GM21360 (cell line): Measurements from ENCODE around the gene SMTN.
"Not testable (repeated sequence)": the region's sequence is repeated elsewhere in the genome, so short reads cannot be mapped to it uniquely, and the experiment has no call there.

Experiments used
- ATAC-seq: cut with Tn5 transposase; IDR thresholded peaks from one replicate; pipeline ENCODE4 v1.9.1; 2021; ENCODE audit warnings: mild to moderate bottlenecking, moderate library complexity; ENCODE audit not compliant: unreplicated experiment

Gene SMTN

GRCh38 chr22:31103111-31103510 lies 22.0 kb downstream of the SMTN start:
- no peak for ATAC-seq

GRCh38 chr22:31103899-31104694 lies 23.0 kb downstream of the SMTN start:
- ATAC-seq: no peak

- ATAC-seq: no peak
Measured at GRCh38 chr22:31104869-31105268, 23.8 kb downstream of the SMTN start.

- no peak for ATAC-seq
Measured at GRCh38 chr22:31105282-31105929, 24.3 kb downstream of the SMTN start.

GRCh38 chr22:31106001-31106571 lies 25.0 kb downstream of the SMTN start:
- ATAC-seq: no peak

GRCh38 chr22:31106731-31107177 lies 25.6 kb downstream of the SMTN start:
- ATAC-seq: no peak

GRCh38 chr22:31107178-31107893 lies 26.2 kb downstream of the SMTN start, which contains the start of gene SELENOM:
SELENOM (minus strand) TSS chr22:31107568; CDS start chr22:31107505, 63 bp downstream.
- peak; percentile 81 for ATAC-seq

- no peak for ATAC-seq
Measured at GRCh38 chr22:31107894-31108218, 26.7 kb downstream of the SMTN start.

- ATAC-seq: not testable (repeated sequence)
Measured at GRCh38 chr22:31112547-31113091, 31.5 kb downstream of the SMTN start.

GRCh38 chr22:31118046-31118820 lies 37.1 kb downstream of the SMTN start:
- no peak for ATAC-seq

- no peak for ATAC-seq
Measured at GRCh38 chr22:31119026-31119717, 38.1 kb downstream of the SMTN start.

GRCh38 chr22:31120230-31120629 lies 39.1 kb downstream of the SMTN start:
- no peak for ATAC-seq

- no peak for ATAC-seq
Measured at GRCh38 chr22:31120642-31121041, 39.5 kb downstream of the SMTN start.

GRCh38 chr22:31121403-31121802 lies 40.3 kb downstream of the SMTN start:
- ATAC-seq: no peak

- no peak for ATAC-seq
Measured at GRCh38 chr22:31122196-31122531, 41.0 kb downstream of the SMTN start.

GRCh38 chr22:31122532-31123291 lies 41.6 kb downstream of the SMTN start, which contains the start of gene INPP5J:
INPP5J (plus strand) TSS chr22:31122966; CDS start chr22:31123015, 49 bp downstream.
- ATAC-seq: no peak

GRCh38 chr22:31123292-31123602 lies 42.1 kb downstream of the SMTN start:
- no peak for ATAC-seq

GRCh38 chr22:31124290-31124689 lies 43.2 kb downstream of the SMTN start:
- ATAC-seq: no peak

- ATAC-seq: no peak
Measured at GRCh38 chr22:31124811-31125465, 43.8 kb downstream of the SMTN start.
